Progenitor cell of endocrine pancreas (in vitro differentiated cells): Measurements from ENCODE around the gene ZFP91. TPM values are rescaled to one million over a fixed set of nuclear protein-coding genes. Genes with fewer than 3 reads are reported as not detected.

Source experiments
- DNase-seq: peaks from one replicate; pipeline ENCODE4 v3.0.0; 2021; ENCODE audit warnings: low spot score; ENCODE audit not compliant: unreplicated experiment
- H3K27ac Mint-ChIP-seq: 2 replicates; pipeline ENCODE4 v1.8.0; 2021; ENCODE audit warnings: mild to moderate bottlenecking, moderate library complexity, mixed read lengths
- H3K27me3 Mint-ChIP-seq: 2 replicates; pipeline ENCODE4 v1.8.0; 2021; ENCODE audit warnings: mixed read lengths
- H3K36me3 Mint-ChIP-seq: 2 replicates; pipeline ENCODE4 v1.8.0; 2022; ENCODE audit warnings: mixed read lengths; ENCODE audit not compliant: insufficient read depth
- H3K4me1 Mint-ChIP-seq: 2 replicates; pipeline ENCODE4 v1.8.0; 2021; ENCODE audit warnings: low read depth, mixed read lengths
- H3K4me3 Mint-ChIP-seq: 2 replicates; pipeline ENCODE4 v1.8.0; 2021; ENCODE audit warnings: low read depth, mild to moderate bottlenecking, moderate library complexity, mixed read lengths
- H3K9me3 Mint-ChIP-seq: 2 replicates; pipeline ENCODE4 v1.8.0; 2021; ENCODE audit warnings: low read depth, mixed read lengths
- CTCF ChIP-seq: fragments of 200-600 bp; sonication (generic); IDR thresholded peaks from one replicate; pipeline ENCODE4 v1.5.0; 2021; ENCODE audit warnings: antibody characterized with exemption, mild to moderate bottlenecking; ENCODE audit not compliant: unreplicated experiment
- total RNA-seq: library from RNA; stranded (reverse); gene quantifications from 2 replicates; pipeline ENCODE4 v1.2.1, GENCODE V29; 2021

The ZFP91 gene
- total RNA-seq, 1 donor from 2014 or later, result 51.2 TPM

GRCh38 chr11:58654079-58654907 is 75.4 kb downstream of the ZFP91 start:
- H3K9me3 Mint-ChIP-seq, result no peaks in the 10 kb centered on the region
- H3K4me1 Mint-ChIP-seq, result peaks cover 7% of the 10 kb centered on the region
- no peak overlapping the region for H3K4me3 Mint-ChIP-seq
- TF ChIP-seq CTCF, result peak; percentile 91
- peak; percentile 67 for DNase-seq
- H3K27ac Mint-ChIP-seq, result no peak overlapping the region
- H3K27me3 Mint-ChIP-seq, result no peaks in the 10 kb centered on the region
- H3K36me3 Mint-ChIP-seq, result peaks cover 1% of the 10 kb centered on the region

- H3K36me3 Mint-ChIP-seq, result peaks cover 1% of the 10 kb centered on the region
- TF ChIP-seq CTCF, result no peak
Observed at GRCh38 chr11:58654908-58655296, 76.0 kb downstream of the ZFP91 start.

GRCh38 chr11:58656348-58656747 is 77.5 kb downstream of the ZFP91 start:
- peaks cover 1% of the 10 kb centered on the region for H3K36me3 Mint-ChIP-seq
- H3K4me3 Mint-ChIP-seq, result no peak overlapping the region
- H3K27ac Mint-ChIP-seq, result no peak overlapping the region
- no peak for DNase-seq
- no peaks in the 10 kb centered on the region for H3K27me3 Mint-ChIP-seq
- peaks cover 11% of the 10 kb centered on the region for H3K4me1 Mint-ChIP-seq
- H3K9me3 Mint-ChIP-seq, result no peaks in the 10 kb centered on the region
- TF ChIP-seq CTCF, result no peak

More at GRCh38 chr11:58654908-58655296, 76.0 kb downstream of the ZFP91 start:
- Mint-ChIP-seq H3K27me3 (no peaks in the 10 kb centered on the region), H3K4me1 (peaks cover 10% of the 10 kb centered on the region), H3K9me3 (no peaks in the 10 kb centered on the region), H3K4me3 (no peak overlapping the region), H3K27ac (no peak overlapping the region)
- DNase-seq, result no peak

GRCh38 chr11:58658623-58659022 is 79.8 kb downstream of the ZFP91 start:
- Mint-ChIP-seq H3K27ac (no peak overlapping the region), H3K9me3 (no peaks in the 10 kb centered on the region), H3K4me1 (peaks cover 11% of the 10 kb centered on the region), H3K36me3 (peaks cover 1% of the 10 kb centered on the region), H3K27me3 (no peaks in the 10 kb centered on the region), H3K4me3 (no peak overlapping the region)
- TF ChIP-seq CTCF, result no peak
- DNase-seq, result no peak

GRCh38 chr11:58659404-58659803 is 80.5 kb downstream of the ZFP91 start:
- Mint-ChIP-seq H3K4me3 (no peak overlapping the region), H3K36me3 (peaks cover 1% of the 10 kb centered on the region), H3K27ac (peak overlapping the region; percentile 81), H3K9me3 (no peaks in the 10 kb centered on the region), H3K4me1 (peaks cover 7% of the 10 kb centered on the region), H3K27me3 (no peaks in the 10 kb centered on the region)
- TF ChIP-seq CTCF, result no peak
- DNase-seq, result no peak
